Measurements from ENCODE around the gene RPP21.

GRCh38 chr6:30311101-30311500 lies 33.9 kb upstream of the RPP21 start:
- TF ChIP-seq CTCF (IDR thresholded peaks at IDR 0.05) (no peak), POLR2A (IDR thresholded peaks at IDR 0.05) (no peak)
